GM18873 (cell line): Measurements from ENCODE around the gene PLAGL2.
"Not testable (repeated sequence)": the region's sequence is repeated elsewhere in the genome, so short reads cannot be mapped to it uniquely, and the experiment has no call there.

Experiments used
- ATAC-seq: cut with Tn5 transposase; IDR thresholded peaks from one replicate; pipeline ENCODE4 v1.9.1; 2021; ENCODE audit warnings: mild to moderate bottlenecking, moderate library complexity, moderate number of reproducible peaks; ENCODE audit not compliant: unreplicated experiment, low FRiP score

PLAGL2 gene

GRCh38 chr20:32205110-32205842, 2.3 kb downstream of the PLAGL2 start:
- ATAC-seq = no peak

GRCh38 chr20:32204205-32205109, 3.1 kb downstream of the PLAGL2 start:
- ATAC-seq = no peak

- ATAC-seq = no peak
Observed at GRCh38 chr20:32203356-32204204, 4.0 kb downstream of the PLAGL2 start.

- no peak for ATAC-seq
Observed at GRCh38 chr20:32201977-32202363, 5.6 kb downstream of the PLAGL2 start.

- ATAC-seq = no peak
Observed at GRCh38 chr20:32201296-32201976, 6.1 kb downstream of the PLAGL2 start.

GRCh38 chr20:32199006-32199405, 8.5 kb downstream of the PLAGL2 start:
- no peak for ATAC-seq

- not testable (repeated sequence) for ATAC-seq
Observed at GRCh38 chr20:32197136-32197535, 10.4 kb downstream of the PLAGL2 start.

GRCh38 chr20:32196613-32197012, 10.9 kb downstream of the PLAGL2 start:
- not testable (repeated sequence) for ATAC-seq

- ATAC-seq = no peak
Observed at GRCh38 chr20:32195581-32195980, 12.0 kb downstream of the PLAGL2 start.

- no peak for ATAC-seq
Observed at GRCh38 chr20:32193996-32194395, 13.5 kb downstream of the PLAGL2 start.

GRCh38 chr20:32193336-32193735, 14.2 kb downstream of the PLAGL2 start:
- ATAC-seq = not testable (repeated sequence)

GRCh38 chr20:32192698-32193097, 14.8 kb downstream of the PLAGL2 start:
- ATAC-seq = no peak

- ATAC-seq = no peak
Observed at GRCh38 chr20:32191873-32192272, 15.7 kb downstream of the PLAGL2 start.

GRCh38 chr20:32191422-32191821, 16.1 kb downstream of the PLAGL2 start:
- ATAC-seq = no peak

- ATAC-seq = no peak
Observed at GRCh38 chr20:32190616-32191415, 16.7 kb downstream of the PLAGL2 start.

GRCh38 chr20:32189691-32190615, 17.6 kb downstream of the PLAGL2 start:
- no peak for ATAC-seq

GRCh38 chr20:32189123-32189410, 18.5 kb downstream of the PLAGL2 start:
- no peak for ATAC-seq

- ATAC-seq = no peak
Observed at GRCh38 chr20:32188376-32189122, 19.0 kb downstream of the PLAGL2 start.
